Fibroblast of lung (primary cell): ENCODE results near the gene PDE4D. TPM values are rescaled to one million over a fixed set of nuclear protein-coding genes. Genes with fewer than 3 reads are reported as not detected.

Experiments
- DNase-seq, 2 donors: peaks; one replicate each; pipeline versions ENCODE4 v3.0.0 to v3.0.0-alpha.2; 2010; ENCODE audit warnings: low read depth in 2 of 2
- H2AFZ ChIP-seq: 2 replicates; pipeline ENCODE4 v1.5.1; 2012; ENCODE audit warnings: low read length, control low read depth, inconsistent platforms
- H3K27ac ChIP-seq: 2 replicates; pipeline ENCODE4 v1.5.1; 2011; ENCODE audit warnings: low read length, control low read depth; ENCODE audit not compliant: insufficient read depth
- H3K27me3 ChIP-seq: 2 replicates; pipeline ENCODE4 v1.5.1; 2011; ENCODE audit warnings: mild to moderate bottlenecking, low read length; ENCODE audit not compliant: control insufficient read depth, insufficient read depth
- H3K36me3 ChIP-seq: 2 replicates; pipeline ENCODE4 v1.5.1; 2011; ENCODE audit warnings: low read length; ENCODE audit not compliant: control insufficient read depth, insufficient read depth
- H3K4me1 ChIP-seq: 2 replicates; pipeline ENCODE4 v1.5.1; 2011; ENCODE audit warnings: low read length; ENCODE audit not compliant: control insufficient read depth, insufficient read depth; ENCODE audit errors: extremely low read depth
- H3K4me2 ChIP-seq: 2 replicates; pipeline ENCODE4 v1.5.1; 2011; ENCODE audit warnings: low read length, control low read depth; ENCODE audit not compliant: insufficient read depth; ENCODE audit errors: extremely low read depth
- H3K4me3 ChIP-seq, 4 experiments: fragments of 200-600 bp in 1 of 4; sonication (generic) in 1 of 4; replicated peaks in 1 of 4; 2 replicates each; pipeline ENCODE4 v1.5.1; 2011 to 2016; ENCODE audit warnings: low read length in 4 of 4, low read depth in 3 of 4, mild to moderate bottlenecking in 3 of 4, control low read depth in 2 of 4, inconsistent platforms in 1 of 4, mixed read lengths in 1 of 4; ENCODE audit not compliant: insufficient read depth in 1 of 4; ENCODE audit errors: control extremely low read depth in 1 of 4
- H3K79me2 ChIP-seq: 2 replicates; pipeline ENCODE4 v1.5.1; 2012; ENCODE audit warnings: mild to moderate bottlenecking, low read length, inconsistent platforms; ENCODE audit not compliant: control insufficient read depth, insufficient read depth
- H3K9ac ChIP-seq: 2 replicates; pipeline ENCODE4 v1.5.1; 2011; ENCODE audit warnings: mild to moderate bottlenecking, low read length, control low read depth; ENCODE audit not compliant: insufficient read depth
- H3K9me3 ChIP-seq: 2 replicates; pipeline ENCODE4 v1.5.1; 2012; ENCODE audit warnings: low read depth, low read length; ENCODE audit not compliant: control insufficient read depth, insufficient read depth
- H4K20me1 ChIP-seq: 2 replicates; pipeline ENCODE4 v1.5.1; 2011; ENCODE audit warnings: low read length; ENCODE audit not compliant: control insufficient read depth, insufficient read depth; ENCODE audit errors: extremely low read depth
- CTCF ChIP-seq, 2 donors: IDR thresholded peaks in 1 of 2; conservative IDR thresholded peaks in 1 of 2; 1 replicate in 1 of 2; 2 replicates in 1 of 2; pipeline ENCODE4 v1.5.1; 2011 to 2012; ENCODE audit warnings: low read length in 2 of 2, control low read depth in 1 of 2, inconsistent platforms in 1 of 2, low read depth in 1 of 2, mild to moderate bottlenecking in 1 of 2
- EZH2 ChIP-seq: IDR thresholded peaks from 2 replicates; pipeline ENCODE4 v1.5.1; 2012; ENCODE audit warnings: low read length, control low read depth, mild to moderate bottlenecking; ENCODE audit errors: missing control alignments
- polyA plus RNA-seq, 2 donors: library from polyadenylated mRNA; depleted of rRNA in 1 of 2; stranded (reverse) in 1 of 2; unstranded in 1 of 2; fragments of >200 nt; gene quantifications; 2 replicates each; pipeline ENCODE4 v1.2.1, GENCODE V29; 2011 to 2012; ENCODE audit warnings: missing spikeins in 1 of 2
- total RNA-seq: library from RNA; depleted of rRNA; stranded (reverse); fragments of >200 nt; gene quantifications from 2 replicates; pipeline ENCODE4 v1.2.1, GENCODE V29; 2014

The PDE4D gene
- total and polyA plus RNA-seq, 2 donors (not counting 1 experiment from before 2014, with no cell fraction given), result 2.1 to 8.3 TPM

GRCh38 chr5:59137846-59138245 lies 755.7 kb downstream of the PDE4D start:
- H3K9me3 ChIP-seq, result no peaks in the 10 kb centered on the region
- TF ChIP-seq EZH2 (no peak), CTCF (conservative IDR thresholded peaks at IDR 0.05 in 1 of 2, IDR thresholded peaks at IDR 0.05 in 1 of 2; ENCODE audit: low read depth in 1 of 2, low read length in 2 of 2) (no peak)
- no peak overlapping the region for H3K27ac ChIP-seq
- no peak for DNase-seq
- H4K20me1 ChIP-seq, result no peaks in the 10 kb centered on the region
- H2AFZ ChIP-seq, result no peak overlapping the region
- no peak overlapping the region for H3K4me2 ChIP-seq
- no peaks in the 10 kb centered on the region for H3K27me3 ChIP-seq
- no peaks in the 10 kb centered on the region for H3K36me3 ChIP-seq
- H3K9ac ChIP-seq, result no peak overlapping the region
- peaks cover 2% of the 10 kb centered on the region for H3K4me1 ChIP-seq
- H3K4me3 ChIP-seq, result no peak overlapping the region
- H3K79me2 ChIP-seq, result no peaks in the 10 kb centered on the region

GRCh38 chr5:59136549-59136948 lies 757.0 kb downstream of the PDE4D start:
- no peak overlapping the region for H3K27ac ChIP-seq
- no peak overlapping the region for H3K4me2 ChIP-seq
- no peak overlapping the region for H3K9ac ChIP-seq
- no peak for DNase-seq
- no peaks in the 10 kb centered on the region for H3K9me3 ChIP-seq
- H4K20me1 ChIP-seq, result no peaks in the 10 kb centered on the region
- no peaks in the 10 kb centered on the region for H3K79me2 ChIP-seq
- H3K27me3 ChIP-seq, result no peaks in the 10 kb centered on the region
- no peak overlapping the region for H2AFZ ChIP-seq
- no peaks in the 10 kb centered on the region for H3K36me3 ChIP-seq
- H3K4me3 ChIP-seq, result no peak overlapping the region
- no peak for TF ChIP-seq CTCF (conservative IDR thresholded peaks at IDR 0.05 in 1 of 2, IDR thresholded peaks at IDR 0.05 in 1 of 2; ENCODE audit: low read depth in 1 of 2, low read length in 2 of 2)
- TF ChIP-seq EZH2, result no peak
- H3K4me1 ChIP-seq, result peaks cover 2% of the 10 kb centered on the region

- DNase-seq, result no peak
- H3K4me3 ChIP-seq, result no peak overlapping the region
- H4K20me1 ChIP-seq, result no peaks in the 10 kb centered on the region
- H3K27me3 ChIP-seq, result no peaks in the 10 kb centered on the region
- no peak overlapping the region for H3K27ac ChIP-seq
- TF ChIP-seq EZH2 (no peak), CTCF (conservative IDR thresholded peaks at IDR 0.05 in 1 of 2, IDR thresholded peaks at IDR 0.05 in 1 of 2; ENCODE audit: low read depth in 1 of 2, low read length in 2 of 2) (no peak)
- H3K4me1 ChIP-seq, result peaks cover 2% of the 10 kb centered on the region
- H3K36me3 ChIP-seq, result no peaks in the 10 kb centered on the region
- no peak overlapping the region for H3K4me2 ChIP-seq
- H3K9ac ChIP-seq, result no peak overlapping the region
- H3K9me3 ChIP-seq, result no peaks in the 10 kb centered on the region
- H2AFZ ChIP-seq, result no peak overlapping the region
- H3K79me2 ChIP-seq, result no peaks in the 10 kb centered on the region
These were observed 758.9 kb downstream of the PDE4D start for GRCh38 chr5:59134471-59135163.
